Mesenchymal stem cell (in vitro differentiated cells and primary cell): Measurements from ENCODE around the gene PDE4B.

Source experiments
- DNase-seq: peaks from one replicate; pipeline ENCODE4 v3.0.0-alpha.2; 2013
- H2AFZ ChIP-seq: one replicate; pipeline ENCODE4 v1.6.1; 2013; ENCODE audit warnings: low read depth, mild to moderate bottlenecking, control low read depth, inconsistent platforms, low read length, moderate library complexity
- H2AK5ac ChIP-seq: 2 replicates; pipeline ENCODE4 v1.6.1; 2013; ENCODE audit warnings: low read length, moderate library complexity, mild to moderate bottlenecking, inconsistent platforms; ENCODE audit not compliant: severe bottlenecking
- H2BK120ac ChIP-seq: one replicate; pipeline ENCODE4 v1.6.1; 2013; ENCODE audit warnings: low read depth, mild to moderate bottlenecking, inconsistent platforms, low read length, moderate library complexity
- H2BK12ac ChIP-seq, 2 experiments: one replicate each; pipeline ENCODE4 v1.6.1; 2013; ENCODE audit warnings: inconsistent platforms in 2 of 2, low read length in 2 of 2, mild to moderate bottlenecking in 2 of 2, moderate library complexity in 2 of 2, control low read depth in 1 of 2
- H2BK15ac ChIP-seq: one replicate; pipeline ENCODE4 v1.6.1; 2013; ENCODE audit warnings: mild to moderate bottlenecking, low read depth, inconsistent platforms; ENCODE audit not compliant: poor library complexity, severe bottlenecking
- H2BK5ac ChIP-seq: 2 replicates; pipeline ENCODE4 v1.6.1; 2013; ENCODE audit warnings: low read depth, mild to moderate bottlenecking, low read length, control low read depth, inconsistent platforms; ENCODE audit not compliant: poor library complexity, severe bottlenecking
- H3K14ac ChIP-seq, 2 experiments: one replicate each; pipeline ENCODE4 v1.6.1; 2013; ENCODE audit warnings: inconsistent platforms in 2 of 2, low read length in 2 of 2, control low read depth in 1 of 2, mild to moderate bottlenecking in 1 of 2, moderate library complexity in 1 of 2
- H3K18ac ChIP-seq, 2 experiments: one replicate each; pipeline ENCODE4 v1.6.1; 2013; ENCODE audit warnings: inconsistent platforms in 2 of 2, low read length in 2 of 2, control low read depth in 1 of 2, low read depth in 1 of 2, mild to moderate bottlenecking in 1 of 2
- H3K23ac ChIP-seq, 2 experiments: one replicate each; pipeline ENCODE4 v1.6.1; 2013; ENCODE audit warnings: inconsistent platforms in 2 of 2, low read length in 2 of 2, mild to moderate bottlenecking in 2 of 2, moderate library complexity in 2 of 2, control low read depth in 1 of 2
- H3K27ac ChIP-seq: 2 replicates; pipeline ENCODE4 v1.5.1; 2013; ENCODE audit warnings: mild to moderate bottlenecking, moderate library complexity, low read length, control low read depth, inconsistent platforms; ENCODE audit not compliant: poor library complexity, severe bottlenecking
- H3K27me3 ChIP-seq, 2 experiments: 2 replicates each; pipeline versions ENCODE4 v1.6.1 to v1.7.0; 2013; ENCODE audit warnings: low read length in 2 of 2, mild to moderate bottlenecking in 2 of 2, moderate library complexity in 2 of 2, control low read depth in 1 of 2, inconsistent platforms in 1 of 2; ENCODE audit not compliant: control insufficient read depth in 1 of 2, insufficient read depth in 1 of 2
- H3K36me3 ChIP-seq, 2 experiments: 2 replicates each; pipeline versions ENCODE4 v1.6.1 to v1.7.0; 2013; ENCODE audit warnings: low read length in 2 of 2, control low read depth in 1 of 2, inconsistent platforms in 1 of 2, low read depth in 1 of 2, mild to moderate bottlenecking in 1 of 2; ENCODE audit not compliant: insufficient read depth in 2 of 2, control insufficient read depth in 1 of 2
- H3K4ac ChIP-seq, 2 experiments: one replicate each; pipeline ENCODE4 v1.6.1; 2013; ENCODE audit warnings: inconsistent platforms in 2 of 2, low read length in 2 of 2, mild to moderate bottlenecking in 2 of 2, moderate library complexity in 2 of 2, control low read depth in 1 of 2, low read depth in 1 of 2
- H3K4me1 ChIP-seq: 2 replicates; pipeline ENCODE4 v1.6.1; 2013; ENCODE audit warnings: low read depth, low read length, control low read depth; ENCODE audit not compliant: control insufficient read depth, insufficient read depth
- H3K4me2 ChIP-seq: 2 replicates; pipeline ENCODE4 v1.6.1; 2013; ENCODE audit warnings: low read length, mild to moderate bottlenecking, inconsistent platforms; ENCODE audit not compliant: poor library complexity, severe bottlenecking
- H3K4me3 ChIP-seq, 2 experiments: 2 replicates each; pipeline versions ENCODE4 v1.5.1 to v1.7.0; 2013; ENCODE audit warnings: low read length in 2 of 2, mild to moderate bottlenecking in 2 of 2, control low read depth in 1 of 2, low read depth in 1 of 2; ENCODE audit not compliant: insufficient read depth in 1 of 2
- H3K79me1 ChIP-seq: replicated peaks from 2 replicates; pipeline ENCODE4 v1.6.1; 2013; ENCODE audit warnings: mild to moderate bottlenecking, control low read depth, low read length, inconsistent platforms; ENCODE audit not compliant: poor library complexity, severe bottlenecking
- H3K9ac ChIP-seq: 2 replicates; pipeline ENCODE4 v1.7.0; 2013; ENCODE audit warnings: mild to moderate bottlenecking, low read length, moderate library complexity
- H3K9me3 ChIP-seq: 2 replicates; pipeline ENCODE4 v1.7.0; 2013; ENCODE audit warnings: mild to moderate bottlenecking, low read length; ENCODE audit not compliant: control insufficient read depth
- H4K8ac ChIP-seq: one replicate; pipeline ENCODE4 v1.6.1; 2013; ENCODE audit warnings: inconsistent platforms, mild to moderate bottlenecking, low read length, moderate library complexity
- H4K91ac ChIP-seq: one replicate; pipeline ENCODE4 v1.6.1; 2013; ENCODE audit warnings: mild to moderate bottlenecking, low read length, inconsistent platforms
- WGBS: methylation state at CpG from one replicate; pipeline ENCODE4 v1.1.7; 2013; ENCODE audit warnings: mixed read lengths; 5-methylcytosine and 5-hydroxymethylcytosine counted together

Gene PDE4B

DNA sequence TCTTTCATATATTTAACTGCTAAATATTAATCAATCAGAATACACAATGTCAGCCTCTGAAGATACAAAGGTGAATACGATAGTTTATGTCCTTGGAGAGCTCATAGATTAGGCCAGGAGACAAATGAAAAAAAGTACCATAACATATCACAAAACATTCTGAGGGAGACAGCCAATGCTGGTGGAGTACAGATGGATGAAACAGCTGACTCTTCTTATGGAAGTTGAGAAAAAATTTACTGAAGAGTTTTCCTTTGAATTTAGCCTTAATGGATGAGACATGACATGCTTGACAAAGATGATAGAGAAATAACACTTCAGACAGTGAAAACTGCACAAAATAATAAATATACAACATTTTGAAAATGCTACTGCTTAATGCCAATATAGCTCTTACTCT is 193.5 kb downstream of the PDE4B start:
- no CpG with 5 or more reads among the region's 1 CpG for WGBS
- Histone ChIP-seq H3K4ac (no peak overlapping the region), H3K79me1 (no peaks in the 10 kb centered on the region), H2BK5ac (no peak overlapping the region), H3K27me3 (no peaks in the 10 kb centered on the region), H2AK5ac (no peak overlapping the region), H2BK120ac (no peak overlapping the region), H4K91ac (no peak overlapping the region), H3K9me3 (no peaks in the 10 kb centered on the region), H3K18ac (no peak overlapping the region), H3K23ac (no peak overlapping the region), H3K9ac (no peak overlapping the region), H3K4me3 (no peak overlapping the region), H3K4me1 (no peaks in the 10 kb centered on the region), H4K8ac (no peak overlapping the region), H2BK15ac (no peak overlapping the region), H3K36me3 (no peaks in the 10 kb centered on the region), H2BK12ac (no peak overlapping the region), H3K27ac (no peak overlapping the region), H2AFZ (no peak overlapping the region), H3K14ac (no peak overlapping the region), H3K4me2 (no peak overlapping the region)
- DNase-seq = no peak

DNA sequence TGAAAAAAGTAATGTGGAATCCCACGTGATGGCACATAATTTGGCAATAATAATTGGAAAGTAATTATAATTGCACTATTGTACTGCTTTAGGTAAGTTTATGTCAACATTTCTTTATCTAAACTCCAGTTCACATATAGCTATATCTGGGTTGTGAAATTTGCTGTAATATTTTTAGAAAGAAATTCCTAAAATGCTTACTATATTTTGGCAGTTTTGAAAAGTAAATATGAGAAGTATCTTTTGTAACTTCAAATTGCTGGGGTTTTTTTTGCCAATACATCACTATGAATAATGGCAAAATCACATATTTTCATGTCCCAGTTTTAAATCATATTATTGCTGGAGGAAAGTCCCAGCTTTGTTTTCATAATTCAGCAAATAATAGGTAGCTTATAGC is 197.5 kb downstream of the PDE4B start:
- Histone ChIP-seq H3K79me1 (no peaks in the 10 kb centered on the region), H3K18ac (no peak overlapping the region), H3K27ac (no peak overlapping the region), H4K91ac (no peak overlapping the region), H3K4ac (no peak overlapping the region), H3K27me3 (peaks cover 0 to 6% of the 10 kb centered on the region in 2 experiments), H2AK5ac (no peak overlapping the region), H3K23ac (no peak overlapping the region), H3K4me1 (no peaks in the 10 kb centered on the region), H4K8ac (no peak overlapping the region), H3K36me3 (no peaks in the 10 kb centered on the region), H2BK15ac (no peak overlapping the region), H3K4me2 (no peak overlapping the region), H2BK12ac (no peak overlapping the region), H3K9me3 (no peaks in the 10 kb centered on the region), H2AFZ (no peak overlapping the region), H3K4me3 (no peak overlapping the region), H3K14ac (no peak overlapping the region), H3K9ac (no peak overlapping the region), H2BK120ac (no peak overlapping the region), H2BK5ac (no peak overlapping the region)
- no peak for DNase-seq
- no CpG with 5 or more reads among the region's 1 CpG for WGBS

DNA sequence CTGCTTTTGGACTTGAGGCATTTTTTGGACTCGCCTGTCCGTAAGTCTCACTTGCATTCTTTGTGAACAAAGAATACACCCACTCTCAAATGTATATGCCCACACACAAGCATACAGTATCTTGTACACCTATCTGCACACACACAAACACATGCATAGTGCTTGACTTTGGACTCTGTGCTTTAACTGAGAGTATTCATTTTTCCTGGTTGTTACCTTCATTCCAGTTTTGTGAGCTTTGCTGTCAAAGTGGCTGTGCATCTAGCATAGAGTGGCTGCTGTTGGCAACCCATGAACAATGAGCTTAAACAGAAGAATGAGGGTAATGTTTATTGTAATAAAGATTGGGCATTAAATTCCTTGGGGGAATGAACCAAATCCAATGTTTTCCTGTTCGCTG is 199.0 kb downstream of the PDE4B start:
- H2BK120ac ChIP-seq = no peak overlapping the region
- no peaks in the 10 kb centered on the region for H3K36me3 ChIP-seq
- WGBS = 90% methylated on average over 3 of the region's 3 CpGs
- no peak overlapping the region for H2AFZ ChIP-seq
- no peak overlapping the region for H3K4me2 ChIP-seq
- no peak overlapping the region for H3K23ac ChIP-seq
- no peak for DNase-seq
- no peaks in the 10 kb centered on the region for H3K9me3 ChIP-seq
- H3K27ac ChIP-seq = no peak overlapping the region
- H2AK5ac ChIP-seq = no peak overlapping the region
- H3K27me3 ChIP-seq = peaks cover 0 to 6% of the 10 kb centered on the region in 2 experiments
- no peak overlapping the region for H4K8ac ChIP-seq
- no peak overlapping the region for H3K9ac ChIP-seq
- no peak overlapping the region for H4K91ac ChIP-seq
- H3K79me1 ChIP-seq = no peaks in the 10 kb centered on the region
- H2BK5ac ChIP-seq = no peak overlapping the region
- no peaks in the 10 kb centered on the region for H3K4me1 ChIP-seq
- no peak overlapping the region for H3K4ac ChIP-seq
- no peak overlapping the region for H2BK12ac ChIP-seq
- no peak overlapping the region for H3K14ac ChIP-seq
- no peak overlapping the region for H3K4me3 ChIP-seq
- H2BK15ac ChIP-seq = no peak overlapping the region
- no peak overlapping the region for H3K18ac ChIP-seq

DNA sequence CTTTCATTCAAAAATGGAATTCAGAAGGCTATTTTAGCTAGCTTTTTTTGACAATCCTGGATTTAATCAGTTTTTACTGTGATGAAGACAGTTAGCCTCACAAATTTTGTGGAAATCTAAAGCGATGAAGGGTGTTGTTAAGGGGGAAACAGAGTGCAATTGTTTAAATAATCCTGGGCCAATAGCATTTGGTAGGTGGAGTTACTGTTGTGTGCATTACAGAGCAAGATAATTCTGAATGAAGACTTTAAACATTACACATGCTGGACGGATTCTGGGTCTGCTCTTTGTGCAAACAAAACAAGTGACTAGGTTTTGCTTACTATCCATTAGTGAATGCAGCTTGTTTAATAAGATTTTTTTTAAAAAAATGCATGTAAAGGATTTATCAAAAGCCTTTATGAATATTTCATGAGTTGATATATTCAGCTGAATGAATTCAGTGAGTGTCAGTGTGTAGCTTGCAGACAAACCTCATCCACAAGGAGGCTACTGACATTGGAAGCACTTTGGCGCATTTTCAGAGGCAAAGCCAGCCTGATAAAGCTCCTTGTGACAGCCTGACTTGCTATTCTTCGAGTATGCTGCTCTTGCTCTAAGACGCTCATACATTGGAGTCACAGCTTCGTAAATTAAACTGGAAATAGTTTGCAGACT is 199.6 kb downstream of the PDE4B start:
- H3K79me1 ChIP-seq = no peaks in the 10 kb centered on the region
- 82% methylated on average over 6 of the region's 6 CpGs for WGBS
- H3K27me3 ChIP-seq = peaks cover 0 to 6% of the 10 kb centered on the region in 2 experiments
- no peaks in the 10 kb centered on the region for H3K4me1 ChIP-seq
- H3K4ac ChIP-seq = no peak overlapping the region
- no peak overlapping the region for H2BK15ac ChIP-seq
- no peak overlapping the region for H3K18ac ChIP-seq
- no peak overlapping the region for H2AK5ac ChIP-seq
- H3K4me3 ChIP-seq = no peak overlapping the region
- no peak overlapping the region for H4K91ac ChIP-seq
- no peaks in the 10 kb centered on the region for H3K9me3 ChIP-seq
- H3K14ac ChIP-seq = no peak overlapping the region
- no peak overlapping the region for H2AFZ ChIP-seq
- H3K23ac ChIP-seq = no peak overlapping the region
- H3K36me3 ChIP-seq = no peaks in the 10 kb centered on the region
- no peak for DNase-seq
- no peak overlapping the region for H3K4me2 ChIP-seq
- no peak overlapping the region for H2BK5ac ChIP-seq
- no peak overlapping the region for H2BK12ac ChIP-seq
- H3K27ac ChIP-seq = no peak overlapping the region
- no peak overlapping the region for H4K8ac ChIP-seq
- H2BK120ac ChIP-seq = no peak overlapping the region
- H3K9ac ChIP-seq = no peak overlapping the region
